GM21515 (cell line): ENCODE data around the gene HSD17B11.
"Not testable (repeated sequence)": the region's sequence is repeated elsewhere in the genome, so short reads cannot be mapped to it uniquely, and the experiment has no call there.

ENCODE experiments used
- ATAC-seq: cut with Tn5 transposase; IDR thresholded peaks from one replicate; pipeline ENCODE4 v1.9.1; 2021; ENCODE audit not compliant: unreplicated experiment

The HSD17B11 gene

GRCh38 chr4:87360338-87360935 lies 30.6 kb downstream of the HSD17B11 start:
- no peak for ATAC-seq

GRCh38 chr4:87359258-87359657 lies 31.7 kb downstream of the HSD17B11 start:
- ATAC-seq: no peak

DNA sequence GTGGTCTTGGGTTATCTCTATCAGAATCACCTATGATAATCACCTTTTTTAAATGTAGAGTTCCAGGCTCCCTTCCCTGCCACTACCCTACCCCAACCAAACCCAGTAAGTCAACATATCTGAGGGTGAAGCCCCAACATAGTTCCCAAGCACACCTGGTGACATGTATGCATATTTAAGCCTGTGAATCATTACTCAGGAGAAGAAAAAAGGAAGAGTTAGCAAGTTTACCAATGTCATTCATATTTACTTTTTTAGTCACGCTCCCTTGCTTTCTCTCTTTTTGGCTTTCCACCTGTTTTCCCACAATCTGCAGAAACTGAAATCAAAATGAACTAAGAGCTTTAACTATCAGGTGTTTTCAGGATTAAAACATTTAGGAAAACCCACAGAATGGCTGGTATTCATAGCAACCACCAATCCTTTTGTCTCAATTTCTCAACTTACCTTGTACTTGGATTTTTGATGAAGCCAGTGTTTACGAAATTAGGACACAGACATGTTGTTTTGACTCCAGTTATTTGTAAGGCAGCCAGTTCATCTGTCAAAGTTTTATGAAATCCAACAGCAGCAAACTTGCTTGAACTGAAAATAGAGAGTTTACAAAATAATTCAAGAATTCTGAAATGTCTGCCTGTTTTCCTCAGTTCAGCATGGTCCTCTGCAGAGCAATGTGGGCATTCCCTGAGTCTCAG lies 34.0 kb downstream of the HSD17B11 start:
- ATAC-seq: no peak

DNA sequence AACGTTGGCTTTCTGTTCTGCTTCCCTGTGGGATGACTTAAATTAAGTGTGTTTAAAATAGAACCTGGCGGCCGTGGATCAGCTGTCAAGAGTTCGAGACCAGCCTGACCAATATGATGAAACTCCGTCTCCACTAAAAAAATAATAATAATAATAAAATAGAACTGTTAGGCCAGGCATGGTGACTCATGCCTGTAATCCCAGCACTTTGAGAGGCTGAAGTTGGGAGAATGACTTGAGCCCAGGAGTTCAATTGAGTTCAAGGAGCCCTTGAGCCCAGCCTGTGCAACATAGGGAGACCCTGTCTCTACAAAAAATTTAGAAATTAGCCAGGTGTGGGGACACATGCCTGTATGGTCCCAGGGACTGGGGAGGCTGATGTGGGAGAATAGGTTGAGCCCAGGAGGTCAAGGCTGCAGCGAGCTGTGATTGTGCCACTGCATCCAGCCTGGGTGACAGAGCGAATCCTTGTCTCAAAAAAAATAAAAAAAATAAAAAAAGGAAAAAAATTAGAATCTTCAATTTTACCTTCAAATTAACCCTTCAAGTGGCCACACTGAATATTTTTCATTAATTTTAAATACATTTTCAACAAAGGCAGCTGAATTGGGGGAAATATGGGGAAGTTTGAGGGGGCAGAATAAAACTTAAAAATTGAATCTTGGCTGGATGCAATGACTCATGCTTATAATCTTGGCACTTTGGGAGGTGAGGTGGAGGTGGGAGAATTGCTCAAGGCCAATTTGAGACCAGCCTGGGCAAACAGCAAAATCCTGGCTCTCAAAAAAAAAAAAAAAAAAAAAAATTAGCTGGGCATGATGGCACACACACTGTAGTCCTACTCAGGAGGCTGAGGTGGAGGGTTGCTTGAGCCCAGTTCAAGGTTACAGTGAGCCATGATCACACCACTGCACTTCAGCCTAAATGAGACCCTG lies 36.6 kb downstream of the HSD17B11 start:
- ATAC-seq: no peak

- ATAC-seq: peak; percentile 95
These were observed 37.4 kb downstream of the HSD17B11 start for GRCh38 chr4:87353592-87353991.

DNA sequence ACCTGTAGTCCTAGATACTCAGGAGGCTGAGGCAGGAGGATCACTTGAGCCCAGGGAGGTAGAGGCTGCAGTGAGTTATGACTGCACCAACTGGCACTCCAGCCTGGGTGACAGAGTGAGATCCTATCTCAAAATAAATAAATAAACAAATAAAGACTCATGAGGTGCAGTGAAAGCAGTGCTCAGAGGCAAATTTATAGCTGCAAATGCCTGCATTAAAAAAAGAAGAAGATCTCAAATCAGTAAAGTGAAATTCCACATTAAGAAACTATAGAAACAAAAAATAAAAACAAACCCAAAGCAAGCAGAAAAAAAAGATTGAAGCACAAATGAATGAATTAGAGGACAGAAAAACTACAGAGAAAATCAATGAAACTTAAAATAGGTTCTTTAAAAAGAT lies 45.8 kb downstream of the HSD17B11 start:
- ATAC-seq: no peak

GRCh38 chr4:87342872-87343271 lies 48.1 kb downstream of the HSD17B11 start:
- ATAC-seq: no peak

- not testable (repeated sequence) for ATAC-seq
These were observed 48.9 kb downstream of the HSD17B11 start for GRCh38 chr4:87341954-87342635.

GRCh38 chr4:87339440-87339839 lies 51.5 kb downstream of the HSD17B11 start:
- ATAC-seq: no peak

DNA sequence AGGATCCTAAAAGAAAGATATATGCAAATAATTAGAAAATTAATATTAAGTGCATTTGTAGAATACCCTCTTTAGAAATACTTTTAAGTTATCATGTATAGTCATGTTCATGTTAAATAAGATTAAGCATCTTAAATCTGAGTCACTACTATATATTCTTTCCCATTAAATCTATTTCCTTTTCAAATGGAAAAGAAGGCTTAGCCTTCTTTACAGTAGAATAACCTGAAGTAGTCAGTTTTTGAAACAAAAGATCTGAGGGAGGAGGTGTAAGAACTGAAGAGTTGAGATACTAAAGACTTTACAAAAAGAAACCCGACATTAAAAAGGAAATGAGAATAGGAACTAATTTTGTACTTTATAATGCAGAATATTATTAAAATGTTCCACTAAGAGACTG lies 53.6 kb downstream of the HSD17B11 start:
- no peak for ATAC-seq

- ATAC-seq: no peak
These were observed 57.7 kb downstream of the HSD17B11 start for GRCh38 chr4:87333267-87333666.

- ATAC-seq: no peak
These were observed 60.2 kb downstream of the HSD17B11 start for GRCh38 chr4:87330761-87331160.

DNA sequence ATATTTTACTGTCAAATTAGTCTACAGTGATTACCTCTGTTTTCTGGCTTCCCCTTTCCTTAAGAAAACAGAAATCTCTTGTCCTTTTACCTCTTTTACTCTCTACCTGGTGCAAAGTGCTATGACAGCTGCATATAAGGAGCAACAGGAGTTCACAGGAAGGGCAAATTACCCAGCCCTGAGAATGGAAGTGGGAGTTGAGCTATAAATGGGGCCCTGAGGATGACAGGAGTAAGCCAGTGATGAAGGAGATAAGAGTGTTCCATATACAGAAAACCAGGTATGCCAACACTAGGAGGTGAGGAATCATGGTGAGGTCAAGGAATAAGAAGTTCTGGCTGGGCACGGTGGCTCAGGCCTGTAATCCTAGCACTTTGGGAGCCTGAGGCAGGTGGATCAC lies 63.9 kb downstream of the HSD17B11 start:
- no peak for ATAC-seq

DNA sequence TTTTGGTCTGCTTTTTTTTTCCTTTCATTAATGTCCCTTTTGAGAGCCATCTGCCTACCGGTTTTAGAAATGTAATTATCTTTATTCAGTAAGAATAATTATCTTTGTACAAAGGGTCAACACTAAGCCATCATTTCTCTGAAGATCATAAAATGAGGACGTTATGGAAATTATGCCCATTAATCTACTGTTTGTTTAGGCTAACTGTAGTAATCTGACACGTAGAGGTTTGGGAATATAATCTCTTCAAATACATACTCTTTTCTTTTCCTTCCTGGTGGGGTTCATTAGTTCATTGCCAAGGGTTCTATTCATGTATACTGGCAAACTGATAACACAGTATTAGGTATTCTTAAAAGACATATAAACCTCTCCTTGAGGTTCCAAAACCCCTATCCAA lies 64.5 kb downstream of the HSD17B11 start:
- ATAC-seq: no peak

- ATAC-seq: no peak
These were observed 68.2 kb downstream of the HSD17B11 start, which contains the start of gene HSD17B13 for GRCh38 chr4:87322754-87323153. Gene HSD17B13 (minus strand): TSS chr4:87322882. CDS start chr4:87322841, 41 bp downstream.

GRCh38 chr4:87321888-87322287 lies 69.1 kb downstream of the HSD17B11 start:
- no peak for ATAC-seq

DNA sequence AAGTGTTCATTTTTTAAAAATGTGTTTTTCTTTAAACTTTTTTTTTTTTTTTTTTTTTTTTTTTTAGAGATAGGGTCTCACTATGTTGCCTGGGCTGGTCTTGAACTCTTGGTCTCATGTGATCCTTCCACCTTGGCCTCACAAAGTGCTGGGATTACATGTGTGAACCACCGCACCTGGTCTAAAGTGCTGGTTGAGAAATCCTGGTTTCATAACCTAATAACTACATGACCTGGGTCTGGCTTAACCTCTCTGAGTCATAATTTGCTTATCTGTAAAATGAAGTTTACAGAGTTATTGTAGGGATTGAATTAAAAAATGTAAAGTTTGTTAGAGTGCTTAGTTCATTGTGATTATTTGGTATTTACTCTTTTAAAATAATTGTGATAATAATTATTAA lies 73.5 kb downstream of the HSD17B11 start:
- ATAC-seq: no peak

- no peak for ATAC-seq
These were observed 74.0 kb downstream of the HSD17B11 start for GRCh38 chr4:87316961-87317360.

GRCh38 chr4:87315000-87315399 lies 76.0 kb downstream of the HSD17B11 start:
- ATAC-seq: not testable (repeated sequence)

DNA sequence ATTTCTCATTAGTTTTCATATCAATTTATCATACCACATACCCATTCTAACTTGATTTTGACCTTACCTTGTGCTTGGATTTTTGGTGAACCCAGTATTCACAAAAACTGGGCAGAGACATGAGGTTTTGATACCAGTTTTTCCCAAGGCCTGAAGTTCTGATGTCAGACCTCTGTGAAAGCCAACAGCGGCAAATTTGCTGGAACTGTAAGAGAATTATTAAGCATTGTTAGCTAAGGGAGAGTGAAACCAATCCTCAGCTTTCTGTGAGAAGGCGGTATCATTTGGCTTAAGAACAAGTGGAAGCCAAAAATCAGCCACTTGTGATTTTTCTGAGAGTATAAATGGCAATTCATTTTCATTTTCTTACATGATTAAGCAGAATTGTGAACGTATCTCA lies 77.2 kb downstream of the HSD17B11 start:
- no peak for ATAC-seq

DNA sequence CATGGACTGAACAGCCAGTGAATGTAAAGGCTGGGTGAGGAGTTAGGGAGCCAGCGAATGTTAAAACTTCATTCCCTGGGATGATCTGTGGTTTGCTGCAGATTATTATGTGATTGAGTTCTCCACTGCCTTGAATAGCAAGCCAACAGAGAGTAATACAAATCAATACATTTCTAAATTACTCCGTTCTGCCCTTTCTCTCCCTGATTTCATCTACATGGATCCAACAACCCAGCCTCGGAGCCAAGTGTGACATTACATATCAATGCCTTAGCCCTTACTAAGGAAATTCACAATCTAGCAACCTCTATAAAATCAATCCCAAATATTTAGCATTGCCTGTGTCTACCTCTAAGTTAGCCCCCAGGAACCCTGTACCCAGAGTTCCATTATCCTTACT lies 79.3 kb downstream of the HSD17B11 start:
- ATAC-seq: no peak
